Epithelial cell of esophagus (primary cell): Measurements from ENCODE around the gene NUDT2.

ENCODE experiments used
- DNase-seq: peaks from one replicate; pipeline ENCODE4 v3.0.0; 2010; ENCODE audit warnings: low read depth
- H3K4me3 ChIP-seq: 2 replicates; pipeline ENCODE4 v1.5.1; 2011; ENCODE audit warnings: mild to moderate bottlenecking, low read length, control low read depth
- CTCF ChIP-seq: IDR thresholded peaks from 2 replicates; pipeline ENCODE4 v1.5.1; 2011; ENCODE audit warnings: low read depth, mild to moderate bottlenecking, low read length, control low read depth, inconsistent platforms; ENCODE audit not compliant: insufficient read depth; ENCODE audit errors: missing control alignments

Gene NUDT2

GRCh38 chr9:34380511-34381315, 51.3 kb downstream of the NUDT2 start:
- peak; percentile 72 for DNase-seq
- peak overlapping the region; percentile 39 for H3K4me3 ChIP-seq
- no peak for TF ChIP-seq CTCF

- H3K4me3 ChIP-seq: no peak overlapping the region
- TF ChIP-seq CTCF: no peak
- DNase-seq: no peak
Observed at GRCh38 chr9:34381323-34381722, 52.0 kb downstream of the NUDT2 start.

GRCh38 chr9:34382054-34382453, 52.7 kb downstream of the NUDT2 start:
- no peak for TF ChIP-seq CTCF
- H3K4me3 ChIP-seq: no peak overlapping the region
- DNase-seq: no peak

GRCh38 chr9:34382879-34383278, 53.5 kb downstream of the NUDT2 start:
- no peak for DNase-seq
- no peak overlapping the region for H3K4me3 ChIP-seq
- TF ChIP-seq CTCF: no peak

- no peak for TF ChIP-seq CTCF
- no peak for DNase-seq
- no peak overlapping the region for H3K4me3 ChIP-seq
Observed at GRCh38 chr9:34383904-34384303, 54.5 kb downstream of the NUDT2 start.

GRCh38 chr9:34384368-34385165, 55.2 kb downstream of the NUDT2 start:
- no peak overlapping the region for H3K4me3 ChIP-seq
- no peak for TF ChIP-seq CTCF
- no peak for DNase-seq
